ENCODE data around the gene ADAMTSL2. TPM values are rescaled to one million over a fixed set of nuclear protein-coding genes. Genes with fewer than 3 reads are reported as not detected.

The ADAMTSL2 gene
- total and polyA plus RNA-seq, 2 of the 13 experiments (the other 11 are each of a cell fraction or from before 2014, with no cell fraction given) = 1.9 to 3.8 TPM

DNA sequence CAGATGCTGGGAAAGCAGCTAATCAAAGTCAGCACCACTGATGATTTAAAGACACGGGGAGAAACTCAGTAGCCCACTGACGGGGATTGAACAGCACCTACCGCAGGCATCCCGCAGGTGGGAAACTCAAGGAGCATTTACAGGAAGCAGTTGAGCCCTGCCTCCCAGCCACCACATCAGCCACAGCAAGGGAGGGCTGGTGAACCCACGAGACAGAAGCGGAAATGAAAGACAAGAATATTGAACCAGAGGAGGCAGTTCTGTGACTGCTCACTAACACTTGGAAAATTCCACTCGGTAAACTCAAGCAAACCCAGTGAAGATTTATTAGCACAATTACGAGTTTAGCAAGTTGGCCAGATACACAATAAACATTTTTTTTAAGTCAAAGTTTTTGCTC lies 85.3 kb downstream of the ADAMTSL2 start:
- Histone ChIP-seq H2AFZ (ENCODE audit: low read length) (no peak overlapping the region), H3K9ac (ENCODE audit: insufficient read depth, low read depth, low read length) (no peak overlapping the region), H3K27ac (ENCODE audit: extremely low read length, insufficient read depth, low read length) (no peak overlapping the region), H3K79me2 (ENCODE audit: insufficient read depth, low read length) (no peaks in the 10 kb centered on the region), H3K4me1 (ENCODE audit: insufficient read depth, low read length) (no peaks in the 10 kb centered on the region), H3K9me3 (ENCODE audit: low read length) (no peaks in the 10 kb centered on the region), H3K27me3 (ENCODE audit: control insufficient read depth in 1 of 2, insufficient read depth in 2 of 2, low read length in 2 of 2) (peaks cover 7 to 62% of the 10 kb centered on the region in 2 experiments), H3K36me3 (replicated peaks in 1 of 2; ENCODE audit: control insufficient read depth in 1 of 2, insufficient read depth in 2 of 2, low read length in 2 of 2) (no peaks in the 10 kb centered on the region), H3K4me3 (replicated peaks in 1 of 3; ENCODE audit: insufficient read depth in 1 of 3, low read depth in 2 of 3, low read length in 3 of 3) (no peak overlapping the region), H3K4me2 (ENCODE audit: low read depth, low read length) (no peak overlapping the region), H4K20me1 (ENCODE audit: insufficient read depth, low read length) (no peaks in the 10 kb centered on the region)
- ATAC-seq (no peak), DNase-seq (ENCODE audit: low spot score) (no peak), FAIRE-seq (no peak)
- whole genome bisulfite sequencing (ENCODE audit: low lambda C conversion rate) = 5% methylated on average over 8 of the region's 8 CpGs
- no TSS peak for BruUV-seq (replicated peaks)
- ChIA-PET CTCF (ENCODE audit: low intra/inter-chr PET ratio, low total read pairs) (no interaction called here), POLR2A (no interaction called here)
- TF ChIP-seq ZBTB3 (CRISPR knock-in tag; IDR thresholded peaks at IDR 0.05; ENCODE audit: borderline replicate concordance, low read depth) (no peak), ZFP37 (CRISPR knock-in tag; IDR thresholded peaks at IDR 0.05; ENCODE audit: borderline replicate concordance) (no peak), ISX (CRISPR knock-in tag; conservative IDR thresholded peaks at IDR 0.05) (no peak), HHEX (CRISPR knock-in tag; IDR thresholded peaks at IDR 0.05) (no peak), ZNF790 (CRISPR knock-in tag; IDR thresholded peaks at IDR 0.05; ENCODE audit: borderline replicate concordance) (no peak), CHD2 (IDR thresholded peaks at IDR 0.05; ENCODE audit: low read depth, low read length) (no peak), ZNF737 (CRISPR knock-in tag; IDR thresholded peaks at IDR 0.05; ENCODE audit: borderline replicate concordance) (no peak), MIXL1 (CRISPR knock-in tag; IDR thresholded peaks at IDR 0.05) (no peak), ZNF101 (CRISPR knock-in tag; IDR thresholded peaks at IDR 0.05; ENCODE audit: borderline replicate concordance, low read depth) (no peak), PAX8 (CRISPR knock-in tag; IDR thresholded peaks at IDR 0.05; ENCODE audit: borderline replicate concordance) (no peak)
- TF ChIP-seq, protein P1, sequence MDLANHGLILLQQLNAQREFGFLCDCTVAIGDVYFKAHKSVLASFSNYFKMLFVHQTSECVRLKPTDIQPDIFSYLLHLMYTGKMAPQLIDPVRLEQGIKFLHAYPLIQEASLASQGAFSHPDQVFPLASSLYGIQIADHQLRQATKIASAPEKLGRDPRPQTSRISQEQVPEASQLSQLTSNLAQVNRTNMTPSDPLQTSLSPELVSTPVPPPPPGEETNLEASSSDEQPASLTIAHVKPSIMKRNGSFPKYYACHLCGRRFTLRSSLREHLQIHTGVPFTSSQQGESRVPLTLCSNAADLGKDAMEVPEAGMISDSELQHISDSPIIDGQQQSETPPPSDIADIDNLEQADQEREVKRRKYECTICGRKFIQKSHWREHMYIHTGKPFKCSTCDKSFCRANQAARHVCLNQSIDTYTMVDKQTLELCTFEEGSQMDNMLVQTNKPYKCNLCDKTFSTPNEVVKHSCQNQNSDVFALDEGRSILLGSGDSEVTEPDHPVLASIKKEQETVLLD (CRISPR knock-in tag; IDR thresholded peaks at IDR 0.05; ENCODE audit: low read depth) = no peak
- TF ChIP-seq, protein P2, sequence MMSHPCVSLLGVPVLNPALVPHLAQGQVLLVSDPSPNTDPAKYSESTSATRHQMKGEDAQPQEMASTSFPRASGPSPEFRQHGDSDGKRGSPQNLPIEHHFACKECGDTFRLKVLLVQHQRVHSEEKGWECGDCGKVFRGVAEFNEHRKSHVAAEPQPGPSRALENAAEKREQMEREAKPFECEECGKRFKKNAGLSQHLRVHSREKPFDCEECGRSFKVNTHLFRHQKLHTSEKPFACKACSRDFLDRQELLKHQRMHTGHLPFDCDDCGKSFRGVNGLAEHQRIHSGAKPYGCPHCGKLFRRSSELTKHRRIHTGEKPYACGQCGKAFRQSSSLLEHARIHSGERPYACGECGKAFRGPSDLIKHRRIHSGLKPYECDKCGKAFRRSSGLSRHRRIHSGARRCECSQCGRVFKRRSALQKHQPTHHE (CRISPR knock-in tag; IDR thresholded peaks at IDR 0.05; ENCODE audit: borderline replicate concordance) = no peak
- TF ChIP-seq, protein P3, sequence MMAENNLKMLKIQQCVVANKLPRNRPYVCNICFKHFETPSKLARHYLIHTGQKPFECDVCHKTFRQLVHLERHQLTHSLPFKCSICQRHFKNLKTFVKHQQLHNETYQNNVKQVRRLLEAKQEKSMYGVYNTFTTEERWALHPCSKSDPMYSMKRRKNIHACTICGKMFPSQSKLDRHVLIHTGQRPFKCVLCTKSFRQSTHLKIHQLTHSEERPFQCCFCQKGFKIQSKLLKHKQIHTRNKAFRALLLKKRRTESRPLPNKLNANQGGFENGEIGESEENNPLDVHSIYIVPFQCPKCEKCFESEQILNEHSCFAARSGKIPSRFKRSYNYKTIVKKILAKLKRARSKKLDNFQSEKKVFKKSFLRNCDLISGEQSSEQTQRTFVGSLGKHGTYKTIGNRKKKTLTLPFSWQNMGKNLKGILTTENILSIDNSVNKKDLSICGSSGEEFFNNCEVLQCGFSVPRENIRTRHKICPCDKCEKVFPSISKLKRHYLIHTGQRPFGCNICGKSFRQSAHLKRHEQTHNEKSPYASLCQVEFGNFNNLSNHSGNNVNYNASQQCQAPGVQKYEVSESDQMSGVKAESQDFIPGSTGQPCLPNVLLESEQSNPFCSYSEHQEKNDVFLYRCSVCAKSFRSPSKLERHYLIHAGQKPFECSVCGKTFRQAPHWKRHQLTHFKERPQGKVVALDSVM (CRISPR knock-in tag; IDR thresholded peaks at IDR 0.05) = no peak
- in situ Hi-C loops (cut with HindIII; ENCODE audit: extremely low pct_ligation_motif_present, low pct_unique_long_range_greater_than_20kb) = no loop called here
- intact Hi-C loops (cut with micrococcal nuclease; ENCODE audit: unreplicated experiment) = no loop called here
